Measurements from ENCODE around the gene SEPHS1. TPM values are rescaled to one million over a fixed set of nuclear protein-coding genes. Genes with fewer than 3 reads are reported as not detected.

The SEPHS1 gene
- total and polyA plus RNA-seq, 2 donors (not counting 1 experiment from before 2014, with no cell fraction given): 14.7 to 29.1 TPM

- over 99% methylated on average over 19 of the region's 24 CpGs for WGBS (ENCODE audit: insufficient coverage)
These were observed 25.4 kb downstream of the SEPHS1 start for GRCh38 chr10:13322615-13323148.

GRCh38 chr10:13321576-13321975 is 26.5 kb downstream of the SEPHS1 start:
- Histone ChIP-seq H2AFZ (ENCODE audit: insufficient read depth, low read depth, low read length, poor library complexity, severe bottlenecking) (no peak overlapping the region), H3K36me3 (replicated peaks in 1 of 2; ENCODE audit: control extremely low read depth in 1 of 2, control insufficient read depth in 1 of 2, extremely low read depth in 1 of 2, insufficient read depth in 2 of 2, low read length in 1 of 2) (peaks cover 7 to 43% of the 10 kb centered on the region in 2 experiments), H3K79me2 (ENCODE audit: control insufficient read depth, insufficient read depth, low read length) (no peaks in the 10 kb centered on the region), H3K9ac (ENCODE audit: low read length) (no peak overlapping the region), H3K4me3 (ENCODE audit: control extremely low read depth in 1 of 5, extremely low read depth in 1 of 5, insufficient read depth in 1 of 5, low read depth in 2 of 5, low read length in 4 of 5) (no peak overlapping the region), H3K4me2 (replicated peaks; ENCODE audit: low read depth, low read length, poor library complexity, severe bottlenecking) (no peak overlapping the region), H3K27me3 (replicated peaks in 1 of 4; ENCODE audit: control extremely low read depth in 1 of 4, control insufficient read depth in 3 of 4, insufficient read depth in 4 of 4, low read length in 3 of 4) (no peaks in the 10 kb centered on the region), H3K9me3 (ENCODE audit: control extremely low read depth in 1 of 3, control insufficient read depth in 2 of 3, insufficient read depth in 1 of 3, low read length in 2 of 3) (no peaks in the 10 kb centered on the region), H3K4me1 (ENCODE audit: control insufficient read depth in 2 of 2, insufficient read depth in 2 of 2, low read length in 2 of 2) (no peaks in the 10 kb centered on the region), H3K27ac (ENCODE audit: low read length in 2 of 2) (no peak overlapping the region), H4K20me1 (ENCODE audit: control insufficient read depth, insufficient read depth, low read length, poor library complexity, severe bottlenecking) (no peaks in the 10 kb centered on the region)
- TF ChIP-seq EZH2 (IDR thresholded peaks at IDR 0.05; ENCODE audit: borderline replicate concordance, insufficient read depth, low read depth, low read length, poor library complexity, severe bottlenecking) (no peak), CTCF (IDR thresholded peaks at IDR 0.05) (no peak)
- POLR2A ChIA-PET: no interaction called here
- no peaks in the 10 kb centered on the region for H3K4me1 Mint-ChIP-seq
- intact Hi-C loops (cut with micrococcal nuclease): no loop called here
- ATAC-seq (ENCODE audit: low read depth) (no peak), DNase-seq (no peak)
- H3K9me3 Mint-ChIP-seq (ENCODE audit: insufficient read depth): no peaks in the 10 kb centered on the region
- no peak overlapping the region for H3K27ac Mint-ChIP-seq
- H3K27me3 Mint-ChIP-seq: no peaks in the 10 kb centered on the region
- 94% methylated on average over 12 of the region's 13 CpGs for WGBS (ENCODE audit: insufficient coverage)
- CTCF ChIA-PET: interaction anchor here (1.1 kb wide), 1 partner anchor 31 kb away, joined by 3 read pairs; no protein-coding TSS in a partner anchor
- no peak overlapping the region for H3K4me3 Mint-ChIP-seq

More at GRCh38 chr10:13322615-13323148, 25.4 kb downstream of the SEPHS1 start:
- Mint-ChIP-seq H3K27me3 (no peaks in the 10 kb centered on the region), H3K9me3 (ENCODE audit: insufficient read depth) (no peaks in the 10 kb centered on the region), H3K4me3 (no peak overlapping the region), H3K4me1 (no peaks in the 10 kb centered on the region), H3K27ac (no peak overlapping the region)
- Histone ChIP-seq H3K27ac (ENCODE audit: low read length in 2 of 2) (no peak overlapping the region), H4K20me1 (ENCODE audit: control insufficient read depth, insufficient read depth, low read length, poor library complexity, severe bottlenecking) (no peaks in the 10 kb centered on the region), H3K9ac (ENCODE audit: low read length) (no peak overlapping the region), H3K27me3 (replicated peaks in 1 of 4; ENCODE audit: control extremely low read depth in 1 of 4, control insufficient read depth in 3 of 4, insufficient read depth in 4 of 4, low read length in 3 of 4) (no peaks in the 10 kb centered on the region), H3K4me2 (replicated peaks; ENCODE audit: low read depth, low read length, poor library complexity, severe bottlenecking) (no peak overlapping the region), H3K4me3 (ENCODE audit: control extremely low read depth in 1 of 5, extremely low read depth in 1 of 5, insufficient read depth in 1 of 5, low read depth in 2 of 5, low read length in 4 of 5) (no peak overlapping the region), H3K4me1 (ENCODE audit: control insufficient read depth in 2 of 2, insufficient read depth in 2 of 2, low read length in 2 of 2) (no peaks in the 10 kb centered on the region), H3K9me3 (ENCODE audit: control extremely low read depth in 1 of 3, control insufficient read depth in 2 of 3, insufficient read depth in 1 of 3, low read length in 2 of 3) (no peaks in the 10 kb centered on the region), H3K36me3 (replicated peaks in 1 of 2; ENCODE audit: control extremely low read depth in 1 of 2, control insufficient read depth in 1 of 2, extremely low read depth in 1 of 2, insufficient read depth in 2 of 2, low read length in 1 of 2) (peaks cover 7 to 53% of the 10 kb centered on the region in 2 experiments), H2AFZ (ENCODE audit: insufficient read depth, low read depth, low read length, poor library complexity, severe bottlenecking) (no peak overlapping the region), H3K79me2 (ENCODE audit: control insufficient read depth, insufficient read depth, low read length) (no peaks in the 10 kb centered on the region)
- intact Hi-C loops (cut with micrococcal nuclease): no loop called here
- ChIA-PET CTCF (no interaction called here), POLR2A (no interaction called here)
- TF ChIP-seq CTCF (IDR thresholded peaks at IDR 0.05): no peak
- no peak for TF ChIP-seq EZH2 (IDR thresholded peaks at IDR 0.05; ENCODE audit: borderline replicate concordance, insufficient read depth, low read depth, low read length, poor library complexity, severe bottlenecking)
- DNase-seq (no peak), ATAC-seq (ENCODE audit: low read depth) (no peak)
